Testis (tissue), 3 donors: ENCODE measurements around the gene SIRT6. TPM values are rescaled to one million over a fixed set of nuclear protein-coding genes. Genes with fewer than 3 reads are reported as not detected.

Experiments used
- DNase-seq: peaks from one replicate; pipeline ENCODE4 v3.0.0-alpha.2; 2019
- H3K27ac ChIP-seq, 2 donors: fragments of 200-600 bp; sonication (generic); one replicate each; pipeline ENCODE4 v1.5.1; 2019
- H3K27me3 ChIP-seq: fragments of 200-600 bp; sonication (generic); one replicate; pipeline ENCODE4 v1.5.1; 2019
- H3K36me3 ChIP-seq: fragments of 200-600 bp; sonication (generic); one replicate; pipeline ENCODE4 v1.5.1; 2017; ENCODE audit warnings: low read depth; ENCODE audit errors: missing control alignments
- H3K4me1 ChIP-seq: fragments of 200-600 bp; sonication (generic); one replicate; pipeline ENCODE4 v1.5.1; 2019
- H3K4me3 ChIP-seq, 2 donors: fragments of 200-600 bp; sonication (generic); one replicate each; pipeline ENCODE4 v1.5.1; 2017 to 2019
- H3K9me3 ChIP-seq: fragments of 200-600 bp; sonication (generic); one replicate; pipeline ENCODE4 v1.5.1; 2017
- POLR2A ChIP-seq: fragments of 450-650 bp; IDR thresholded peaks from one replicate; pipeline ENCODE4 v1.6.1; 2017; ENCODE audit warnings: antibody characterized with exemption, mild to moderate bottlenecking, moderate library complexity
- WGBS, 2 donors: methylation state at CpG; one replicate each; pipeline ENCODE4 v1.1.5; 2018; 5-methylcytosine and 5-hydroxymethylcytosine counted together
- intact Hi-C: fragments of 100-400 bp; cut with DNase I; formaldehyde crosslinking; loops from one replicate; pipeline ENCODE4 v1.15.1; 2023; ENCODE audit warnings: low total_unique reads
- polyA plus RNA-seq: library from polyadenylated mRNA; stranded (reverse); fragments of 350-450 nt; fragmentation: Illumina TruSeq; extraction: RNeasy Lipid Tissue Mini Kit (QIAGEN cat#74804); gene quantifications from one replicate; pipeline ENCODE4 v1.2.3, GENCODE V29; 2014; ENCODE audit warnings: low read depth, low replicate concordance; ENCODE audit not compliant: insufficient read depth
- total RNA-seq, 2 donors: library from RNA; depleted of rRNA; stranded (reverse); fragments of >200 nt; gene quantifications; one replicate each; pipeline ENCODE4 v1.2.3, GENCODE V29; 2016
- TF ChIP-seq, protein P1 (sequence below), 3 experiments: fragments of 450-650 bp in 2 of 3; fragments of 200-600 bp in 1 of 3; sonication (generic) in 1 of 3; IDR thresholded peaks; one replicate each; pipeline ENCODE4 v1.5.1; 2016 to 2019; ENCODE audit warnings: antibody characterized with exemption in 3 of 3, mild to moderate bottlenecking in 2 of 3, moderate library complexity in 1 of 3

Gene SIRT6
- total and polyA plus RNA-seq, 3 donors from 2014 or later: 14.7 to 29.2 (median 22.0) TPM

- 94 to 97% methylated on average over 5 of the region's 5 CpGs for WGBS, 2 donors
- TF ChIP-seq, protein P1, sequence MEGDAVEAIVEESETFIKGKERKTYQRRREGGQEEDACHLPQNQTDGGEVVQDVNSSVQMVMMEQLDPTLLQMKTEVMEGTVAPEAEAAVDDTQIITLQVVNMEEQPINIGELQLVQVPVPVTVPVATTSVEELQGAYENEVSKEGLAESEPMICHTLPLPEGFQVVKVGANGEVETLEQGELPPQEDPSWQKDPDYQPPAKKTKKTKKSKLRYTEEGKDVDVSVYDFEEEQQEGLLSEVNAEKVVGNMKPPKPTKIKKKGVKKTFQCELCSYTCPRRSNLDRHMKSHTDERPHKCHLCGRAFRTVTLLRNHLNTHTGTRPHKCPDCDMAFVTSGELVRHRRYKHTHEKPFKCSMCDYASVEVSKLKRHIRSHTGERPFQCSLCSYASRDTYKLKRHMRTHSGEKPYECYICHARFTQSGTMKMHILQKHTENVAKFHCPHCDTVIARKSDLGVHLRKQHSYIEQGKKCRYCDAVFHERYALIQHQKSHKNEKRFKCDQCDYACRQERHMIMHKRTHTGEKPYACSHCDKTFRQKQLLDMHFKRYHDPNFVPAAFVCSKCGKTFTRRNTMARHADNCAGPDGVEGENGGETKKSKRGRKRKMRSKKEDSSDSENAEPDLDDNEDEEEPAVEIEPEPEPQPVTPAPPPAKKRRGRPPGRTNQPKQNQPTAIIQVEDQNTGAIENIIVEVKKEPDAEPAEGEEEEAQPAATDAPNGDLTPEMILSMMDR (IDR thresholded peaks at IDR 0.05): no peak
- no peak for TF ChIP-seq POLR2A
- H3K4me1 ChIP-seq: peaks cover 9% of the 10 kb centered on the region
Measured at GRCh38 chr19:4177146-4177545, 5.2 kb downstream of the SIRT6 start.

GRCh38 chr19:4175669-4175931 is 6.8 kb downstream of the SIRT6 start:
- H3K36me3 ChIP-seq: no peaks in the 10 kb centered on the region
- intact Hi-C loops: no loop called here

More at GRCh38 chr19:4177146-4177545, 5.2 kb downstream of the SIRT6 start:
- H3K36me3 ChIP-seq: no peaks in the 10 kb centered on the region
- H3K4me3 ChIP-seq: no peak overlapping the region
- no peaks in the 10 kb centered on the region for H3K9me3 ChIP-seq
- no peak overlapping the region for H3K27ac ChIP-seq
- DNase-seq: no peak
- intact Hi-C loops: no loop called here
- H3K27me3 ChIP-seq: no peaks in the 10 kb centered on the region

GRCh38 chr19:4174895-4175668 is 7.3 kb downstream of the SIRT6 start:
- no peak overlapping the region for H3K27ac ChIP-seq
- no peaks in the 10 kb centered on the region for H3K9me3 ChIP-seq
- TF ChIP-seq POLR2A: no peak
- TF ChIP-seq, protein P1 (IDR thresholded peaks at IDR 0.05): no peak
- no peaks in the 10 kb centered on the region for H3K27me3 ChIP-seq
- H3K4me1 ChIP-seq: no peaks in the 10 kb centered on the region
- 90 to 93% methylated on average over 4 to 31 of the region's 41 CpGs for WGBS, 2 donors
- intact Hi-C loops: no loop called here
- no peak overlapping the region for H3K4me3 ChIP-seq
- H3K36me3 ChIP-seq: no peaks in the 10 kb centered on the region
- no peak for DNase-seq

More at GRCh38 chr19:4175669-4175931, 6.8 kb downstream of the SIRT6 start:
- Histone ChIP-seq H3K4me3 (no peak overlapping the region), H3K4me1 (no peaks in the 10 kb centered on the region), H3K27me3 (no peaks in the 10 kb centered on the region), H3K27ac (no peak overlapping the region), H3K9me3 (no peaks in the 10 kb centered on the region)
- TF ChIP-seq POLR2A: no peak
- TF ChIP-seq, protein P1 (IDR thresholded peaks at IDR 0.05): no peak
- 75 to 94% methylated on average over 4 to 8 of the region's 12 CpGs for WGBS, 2 donors
- no peak for DNase-seq

DNA sequence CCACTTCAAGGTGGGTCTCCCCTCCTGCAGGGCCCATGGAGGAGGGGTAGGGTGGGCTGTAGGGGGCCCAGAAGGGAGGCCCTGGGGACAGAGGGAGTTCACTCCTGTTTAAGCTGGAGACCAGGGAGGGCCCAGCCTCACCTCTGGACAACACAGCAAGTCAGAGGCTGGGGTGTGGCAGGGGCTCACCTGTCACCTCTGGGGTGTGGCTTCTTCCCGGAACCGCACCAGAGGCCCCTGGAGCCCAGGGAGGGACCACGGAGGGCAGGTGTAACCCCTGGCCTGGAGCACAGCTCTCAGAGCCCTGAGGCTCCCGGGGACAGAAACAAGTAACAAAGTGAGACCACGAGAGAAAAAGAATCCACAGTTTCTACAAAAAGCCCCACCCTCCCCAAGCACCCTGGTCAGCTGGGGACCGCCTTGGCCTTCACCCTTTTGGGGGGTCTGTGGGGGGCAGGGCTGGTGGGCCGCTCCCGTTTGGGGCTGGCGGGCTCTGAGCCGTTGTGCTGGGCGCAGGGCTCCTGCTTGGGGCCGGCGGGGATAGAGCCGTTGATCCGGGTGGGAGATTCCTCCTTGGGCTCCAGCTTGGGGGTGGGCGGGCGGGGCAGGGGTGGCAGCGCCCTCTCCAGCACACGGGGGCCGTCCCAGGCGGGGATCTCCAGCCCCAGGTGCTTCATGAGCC is 8.0 kb downstream of the SIRT6 start:
- 73 to 79% methylated on average over 10 to 19 of the region's 21 CpGs for WGBS, 2 donors
- DNase-seq: no peak
- H3K4me1 ChIP-seq: no peaks in the 10 kb centered on the region
- intact Hi-C loops: no loop called here
- H3K27ac ChIP-seq: no peak overlapping the region
- no peak overlapping the region for H3K4me3 ChIP-seq
- no peaks in the 10 kb centered on the region for H3K9me3 ChIP-seq
- H3K36me3 ChIP-seq: no peaks in the 10 kb centered on the region
- TF ChIP-seq, protein P1 (IDR thresholded peaks at IDR 0.05): no peak
- TF ChIP-seq POLR2A: no peak
- no peaks in the 10 kb centered on the region for H3K27me3 ChIP-seq
